Fibroblast of lung (primary cell): ENCODE measurements around the gene ZNF608.

Experiments used
- EZH2 ChIP-seq: IDR thresholded peaks from 2 replicates; pipeline ENCODE4 v1.5.1; 2012; ENCODE audit warnings: low read length, control low read depth, mild to moderate bottlenecking; ENCODE audit errors: missing control alignments
- TF ChIP-seq, protein P1 (sequence below), 2 donors: IDR thresholded peaks in 1 of 2; conservative IDR thresholded peaks in 1 of 2; 1 replicate in 1 of 2; 2 replicates in 1 of 2; pipeline ENCODE4 v1.5.1; 2011 to 2012; ENCODE audit warnings: low read length in 2 of 2, control low read depth in 1 of 2, inconsistent platforms in 1 of 2, low read depth in 1 of 2, mild to moderate bottlenecking in 1 of 2

DNA sequence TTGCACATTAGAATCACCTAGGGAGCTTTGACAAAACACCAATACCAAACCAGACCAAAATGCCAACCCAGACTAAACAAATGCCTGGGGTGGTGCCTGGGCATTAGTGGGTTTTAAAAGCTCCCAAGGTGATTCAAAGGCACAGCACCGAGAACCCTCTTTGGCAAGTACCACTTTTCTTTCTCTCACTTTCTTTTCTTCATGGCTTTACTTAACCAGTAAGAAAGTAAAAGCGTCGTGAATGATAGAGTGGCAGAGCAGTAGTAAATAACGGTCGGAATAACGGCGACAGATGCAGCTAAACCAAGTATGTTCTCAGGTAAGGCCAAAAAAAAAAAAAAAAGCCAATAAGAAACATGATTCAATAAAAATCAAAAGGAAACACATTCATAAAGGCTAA lies 49.5 kb downstream of the ZNF608 start:
- no peak for TF ChIP-seq EZH2
- TF ChIP-seq, protein P1, sequence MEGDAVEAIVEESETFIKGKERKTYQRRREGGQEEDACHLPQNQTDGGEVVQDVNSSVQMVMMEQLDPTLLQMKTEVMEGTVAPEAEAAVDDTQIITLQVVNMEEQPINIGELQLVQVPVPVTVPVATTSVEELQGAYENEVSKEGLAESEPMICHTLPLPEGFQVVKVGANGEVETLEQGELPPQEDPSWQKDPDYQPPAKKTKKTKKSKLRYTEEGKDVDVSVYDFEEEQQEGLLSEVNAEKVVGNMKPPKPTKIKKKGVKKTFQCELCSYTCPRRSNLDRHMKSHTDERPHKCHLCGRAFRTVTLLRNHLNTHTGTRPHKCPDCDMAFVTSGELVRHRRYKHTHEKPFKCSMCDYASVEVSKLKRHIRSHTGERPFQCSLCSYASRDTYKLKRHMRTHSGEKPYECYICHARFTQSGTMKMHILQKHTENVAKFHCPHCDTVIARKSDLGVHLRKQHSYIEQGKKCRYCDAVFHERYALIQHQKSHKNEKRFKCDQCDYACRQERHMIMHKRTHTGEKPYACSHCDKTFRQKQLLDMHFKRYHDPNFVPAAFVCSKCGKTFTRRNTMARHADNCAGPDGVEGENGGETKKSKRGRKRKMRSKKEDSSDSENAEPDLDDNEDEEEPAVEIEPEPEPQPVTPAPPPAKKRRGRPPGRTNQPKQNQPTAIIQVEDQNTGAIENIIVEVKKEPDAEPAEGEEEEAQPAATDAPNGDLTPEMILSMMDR (conservative IDR thresholded peaks at IDR 0.05 in 1 of 2, IDR thresholded peaks at IDR 0.05 in 1 of 2; ENCODE audit: low read depth in 1 of 2, low read length in 2 of 2) = no peak
